ENCODE measurements around the gene PAQR8.

The PAQR8 gene

GRCh38 chr6:52360028-52360427 is 1.9 kb upstream of the PAQR8 start:
- no peak overlapping the region for H3K4me3 ChIP-seq (ENCODE audit: low read depth, low read length)
- TF ChIP-seq CTCF (IDR thresholded peaks at IDR 0.05; ENCODE audit: insufficient read depth, low read depth, low read length, missing control alignments), result no peak
- DNase-seq (ENCODE audit: low read depth), result no peak

DNA sequence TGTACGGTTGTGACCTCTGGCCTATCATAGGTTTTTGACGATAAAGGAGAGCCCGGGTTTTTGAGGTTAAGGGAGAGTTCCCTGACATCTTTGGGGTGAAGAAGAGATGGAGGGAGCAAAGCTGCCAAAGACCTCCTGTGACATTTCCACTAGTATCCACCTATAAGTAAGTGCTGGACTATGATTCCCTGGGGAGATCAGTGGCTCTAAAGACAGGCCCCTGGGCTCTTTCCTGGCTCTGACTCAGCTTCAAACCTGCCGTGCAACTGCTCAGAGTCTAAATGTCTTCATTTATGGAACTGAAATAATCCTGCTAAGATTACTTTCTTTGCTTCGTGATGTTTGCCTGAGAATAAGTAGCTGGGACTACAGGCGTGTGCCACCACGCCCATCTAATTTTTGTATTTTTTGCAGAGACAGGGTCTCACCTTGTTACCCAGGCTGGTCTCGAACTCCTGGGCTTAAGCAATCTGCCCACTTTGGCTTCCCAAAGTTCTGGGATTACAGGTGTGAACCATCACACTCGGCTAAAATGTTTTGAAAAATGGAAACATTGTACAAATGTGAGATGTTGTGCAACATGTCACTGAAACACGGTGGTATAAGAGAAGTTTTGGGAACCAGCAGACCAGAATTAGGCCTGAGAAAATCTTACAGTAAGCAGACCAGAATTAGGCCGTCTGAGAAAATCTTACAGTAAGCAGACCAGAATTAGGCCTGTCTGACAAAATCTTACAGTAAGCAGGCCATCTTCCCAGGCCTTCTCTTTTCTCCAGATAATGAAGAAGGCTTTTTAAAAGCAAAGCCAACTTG is 1.1 kb upstream of the PAQR8 start:
- no peak for TF ChIP-seq CTCF (IDR thresholded peaks at IDR 0.05; ENCODE audit: insufficient read depth, low read depth, low read length, missing control alignments)
- no peak for DNase-seq (ENCODE audit: low read depth)
- no peak overlapping the region for H3K4me3 ChIP-seq (ENCODE audit: low read depth, low read length)

DNA sequence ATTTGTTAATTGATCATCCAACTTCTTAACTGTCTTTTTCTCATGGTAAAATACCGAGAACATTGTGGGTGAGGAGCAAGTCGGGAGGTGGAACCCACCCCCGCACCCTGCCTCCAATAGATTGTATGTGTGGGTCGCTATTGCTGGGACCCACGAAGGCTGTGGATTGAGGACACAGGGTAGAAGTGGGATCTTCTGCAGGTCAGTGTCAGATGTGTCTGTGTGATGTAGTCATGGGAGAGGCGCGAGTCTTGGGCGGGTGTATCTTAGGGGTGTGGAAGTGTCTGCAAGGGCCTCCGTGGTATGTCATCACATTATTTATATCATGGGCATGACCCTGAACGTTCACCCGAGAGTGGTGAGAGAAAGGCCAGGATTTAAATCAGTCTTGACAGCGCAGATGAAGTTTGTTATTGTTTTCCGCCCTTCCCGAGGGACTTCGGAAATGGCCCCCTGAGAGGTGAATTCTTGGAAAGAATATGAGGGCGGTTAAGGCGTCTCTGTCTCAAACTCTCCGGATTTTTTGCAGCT is 472 bp upstream of the PAQR8 start:
- peak overlapping the region; percentile 100 for H3K4me3 ChIP-seq (ENCODE audit: low read depth, low read length)
- DNase-seq (ENCODE audit: low read depth), result no peak
- TF ChIP-seq CTCF (IDR thresholded peaks at IDR 0.05; ENCODE audit: insufficient read depth, low read depth, low read length, missing control alignments), result no peak

DNA sequence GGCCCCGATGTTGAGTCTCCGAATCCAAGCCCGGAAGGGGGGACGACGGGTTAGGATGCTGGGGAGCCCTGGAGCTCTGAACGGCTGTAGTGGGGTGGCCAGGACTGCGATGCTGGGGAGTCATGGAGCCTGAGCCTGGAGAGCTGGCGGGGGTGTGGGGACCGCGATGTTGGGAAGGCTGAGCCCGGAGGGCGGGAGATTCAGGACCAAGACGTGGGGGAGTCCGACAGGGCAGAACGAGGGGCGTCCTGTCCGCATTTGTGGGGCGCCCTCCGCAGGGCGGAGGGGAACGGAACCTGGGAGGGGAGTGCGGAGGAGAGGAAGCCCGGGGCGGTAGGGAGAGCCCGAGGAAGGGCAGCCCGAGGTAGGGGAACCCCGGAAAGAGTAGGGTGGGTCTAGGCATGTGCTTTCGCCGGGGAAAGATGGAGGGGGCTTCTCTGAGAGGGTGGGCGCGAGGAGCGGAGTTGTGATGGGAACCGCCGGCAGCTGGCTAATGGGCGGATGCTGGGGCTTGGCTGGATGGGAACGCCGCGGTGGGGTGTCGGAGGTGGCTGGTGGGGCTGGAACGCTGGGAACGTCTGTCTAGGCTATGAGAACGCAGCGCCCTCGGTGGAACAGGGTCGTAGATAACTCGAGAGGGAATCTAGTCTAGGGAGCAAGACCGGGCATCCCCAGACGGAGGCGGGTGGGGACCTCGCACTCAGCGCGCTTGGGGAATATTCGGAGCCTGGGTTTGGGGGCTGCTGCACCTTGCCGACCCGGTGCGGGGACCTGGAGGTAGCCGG is 684 bp downstream of the PAQR8 start:
- peak; percentile 56 for DNase-seq (ENCODE audit: low read depth)
- peak; percentile 29 for TF ChIP-seq CTCF (IDR thresholded peaks at IDR 0.05; ENCODE audit: insufficient read depth, low read depth, low read length, missing control alignments)
- peak overlapping the region; percentile 100 for H3K4me3 ChIP-seq (ENCODE audit: low read depth, low read length)

- DNase-seq (ENCODE audit: low read depth), result no peak
- peak overlapping the region; percentile 100 for H3K4me3 ChIP-seq (ENCODE audit: low read depth, low read length)
- no peak for TF ChIP-seq CTCF (IDR thresholded peaks at IDR 0.05; ENCODE audit: insufficient read depth, low read depth, low read length, missing control alignments)
Measured at GRCh38 chr6:52363228-52363867, 1.4 kb downstream of the PAQR8 start.

GRCh38 chr6:52364480-52365166 is 2.7 kb downstream of the PAQR8 start:
- DNase-seq (ENCODE audit: low read depth), result no peak
- no peak for TF ChIP-seq CTCF (IDR thresholded peaks at IDR 0.05; ENCODE audit: insufficient read depth, low read depth, low read length, missing control alignments)

More at GRCh38 chr6:52364480-52365166, 2.7 kb downstream of the PAQR8 start:
- H3K4me3 ChIP-seq (ENCODE audit: low read depth, low read length), result no peak overlapping the region

All from GM12865 (cell line).